GM19438 (cell line): ENCODE measurements around the gene C15orf39.
"Not testable (repeated sequence)": the region's sequence is repeated elsewhere in the genome, so short reads cannot be mapped to it uniquely, and the experiment has no call there.

ENCODE experiments used
- ATAC-seq: cut with Tn5 transposase; IDR thresholded peaks from one replicate; pipeline ENCODE4 v1.9.1; 2021; ENCODE audit warnings: low read depth; ENCODE audit not compliant: unreplicated experiment

C15orf39 gene

DNA sequence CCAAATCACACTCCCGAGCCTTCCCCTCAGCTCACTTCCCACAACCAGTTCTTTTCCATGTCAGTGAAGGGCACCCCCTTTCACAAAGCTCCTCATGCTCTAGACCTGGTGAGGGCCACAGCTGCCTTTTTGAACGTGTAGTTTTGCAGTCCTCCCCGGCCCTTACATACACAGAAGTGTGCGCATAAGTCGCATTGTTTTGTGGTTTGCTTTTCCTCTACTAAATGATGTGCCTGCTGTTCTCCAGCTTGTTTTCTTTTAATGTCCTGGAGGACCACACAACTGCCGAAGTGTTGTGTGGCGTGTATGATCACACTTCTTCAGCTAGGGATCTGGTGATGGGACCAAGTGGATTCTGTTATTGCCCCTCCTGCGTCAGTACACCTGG lies 7.6 kb downstream of the C15orf39 start:
- ATAC-seq, result no peak

GRCh38 chr15:75210811-75211230 lies 9.1 kb downstream of the C15orf39 start:
- no peak for ATAC-seq

DNA sequence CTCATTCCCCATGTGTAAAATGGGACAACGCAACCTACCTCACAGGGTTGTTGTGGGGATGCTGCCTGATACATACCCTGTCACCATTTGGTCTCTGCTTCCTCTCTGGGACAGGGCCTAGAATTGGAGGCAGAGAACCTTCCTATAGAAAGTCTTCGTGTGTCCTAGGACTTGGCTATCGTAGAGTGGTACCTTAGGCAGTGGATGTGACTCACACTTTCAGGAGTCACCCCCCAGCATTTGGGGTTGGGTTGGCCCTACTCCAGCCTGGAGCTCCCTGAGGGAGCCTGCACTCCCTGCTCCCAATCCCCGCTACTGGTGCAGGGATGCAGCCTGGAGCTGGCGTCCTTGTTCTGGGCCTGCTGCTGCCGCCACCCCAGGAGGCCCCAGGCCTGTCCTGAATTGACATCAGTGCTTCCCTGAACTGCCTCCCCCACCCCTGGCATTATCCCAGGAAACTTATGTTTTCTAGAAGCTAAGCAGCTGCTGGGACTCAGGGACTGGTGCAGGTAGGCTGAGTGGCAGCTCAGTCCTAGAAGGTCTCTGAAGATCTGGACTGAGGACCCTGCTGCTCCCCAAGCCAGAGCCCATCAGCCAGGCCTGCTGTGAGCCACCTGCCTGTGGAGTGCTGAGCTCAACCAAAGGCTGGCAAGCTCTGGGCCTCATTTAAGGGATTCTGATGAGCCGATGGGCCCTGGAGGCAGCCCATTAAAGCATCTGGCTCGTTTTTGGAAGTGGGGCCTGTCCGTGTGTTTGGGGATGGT lies 9.9 kb downstream of the C15orf39 start:
- no peak for ATAC-seq

- ATAC-seq, result no peak
These were observed 10.6 kb downstream of the C15orf39 start for GRCh38 chr15:75212200-75212858.

GRCh38 chr15:75213212-75213767 lies 11.6 kb downstream of the C15orf39 start:
- no peak for ATAC-seq

DNA sequence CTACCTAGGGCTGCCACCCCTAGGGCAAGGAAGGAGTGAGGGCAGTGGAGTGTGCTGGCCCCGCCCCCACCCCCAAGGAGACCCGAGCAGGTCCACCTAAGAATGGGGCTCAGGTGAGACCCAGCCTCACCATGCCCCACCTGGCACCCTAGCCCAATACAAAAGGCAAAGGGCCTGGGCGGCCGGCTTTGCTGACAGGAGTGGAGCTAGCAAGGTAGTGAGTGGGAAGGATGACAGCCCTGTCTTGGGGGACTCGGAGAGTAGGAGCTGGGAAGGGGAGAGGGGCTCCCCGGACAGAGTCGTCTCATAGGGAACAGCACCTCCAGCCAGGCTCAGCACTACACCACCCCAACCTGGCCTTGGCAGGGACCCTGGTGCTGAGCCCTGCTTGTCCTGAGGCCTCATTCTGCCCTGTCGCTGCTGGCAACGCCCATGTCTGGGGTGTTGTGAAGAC lies 12.1 kb downstream of the C15orf39 start:
- ATAC-seq, result no peak

GRCh38 chr15:75214293-75215096 lies 12.8 kb downstream of the C15orf39 start:
- no peak for ATAC-seq

- no peak for ATAC-seq
These were observed 13.7 kb downstream of the C15orf39 start for GRCh38 chr15:75215107-75216004.

GRCh38 chr15:75217012-75217411 lies 15.3 kb downstream of the C15orf39 start:
- ATAC-seq, result no peak

DNA sequence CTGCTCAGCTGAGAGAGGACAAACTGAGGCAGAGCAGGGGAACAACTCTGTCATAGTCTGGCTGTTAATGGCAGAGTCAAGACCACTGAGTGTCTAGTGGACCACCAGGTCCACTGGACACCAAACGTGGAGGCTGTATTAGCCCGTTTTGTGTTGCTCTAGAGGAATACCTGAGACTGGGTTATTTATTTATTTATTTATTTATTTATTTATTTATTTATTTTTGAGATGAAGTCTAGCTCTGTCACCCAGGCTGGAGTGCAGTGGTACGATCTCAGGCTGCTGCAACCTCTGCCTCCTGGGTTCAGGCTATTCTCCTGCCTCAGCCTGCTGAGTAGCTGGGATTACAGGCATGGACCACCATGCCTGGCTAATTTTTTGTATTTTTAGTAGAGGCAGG lies 15.9 kb downstream of the C15orf39 start:
- ATAC-seq, result not testable (repeated sequence)

DNA sequence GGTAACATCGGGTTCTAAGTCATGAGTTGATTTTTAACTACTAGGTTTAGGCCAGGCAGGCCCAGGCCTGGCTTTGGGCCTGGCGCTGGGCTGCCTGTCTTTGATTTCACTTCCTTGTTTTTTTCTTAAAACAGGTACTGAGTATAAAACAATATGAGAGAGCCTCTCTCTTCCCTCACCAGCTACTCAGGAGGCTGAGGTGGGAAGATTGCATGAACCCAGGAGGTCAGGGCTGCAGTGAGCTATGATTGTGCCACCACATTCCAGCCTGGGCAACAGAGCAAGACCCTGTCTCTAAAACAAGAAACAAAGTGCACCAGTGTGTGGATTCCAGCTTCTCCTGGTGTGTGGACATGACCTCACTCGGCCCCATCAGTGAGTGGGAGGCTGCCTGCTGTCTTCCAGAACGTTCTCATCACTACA lies 17.8 kb downstream of the C15orf39 start:
- ATAC-seq, result not testable (repeated sequence)

DNA sequence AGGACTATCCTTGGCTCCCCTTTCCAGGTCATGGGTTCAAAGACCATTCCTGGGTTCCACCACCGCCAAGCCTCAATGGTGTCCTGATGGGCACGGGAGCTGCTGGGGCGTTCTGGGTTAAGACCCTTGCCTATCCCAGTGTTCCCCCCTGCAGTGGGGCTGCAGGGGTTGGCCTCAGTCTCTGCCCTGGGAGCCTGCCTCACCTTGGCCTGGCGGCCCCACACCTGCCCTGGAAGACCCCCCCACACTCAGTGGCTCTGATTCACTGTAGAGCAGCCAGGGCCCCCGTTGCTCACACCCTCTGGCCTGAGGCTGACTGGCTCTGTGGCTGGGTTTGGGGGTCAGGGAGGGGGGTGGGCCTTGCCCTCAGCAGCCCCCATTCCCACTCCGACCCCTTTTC lies 22.0 kb downstream of the C15orf39 start:
- no peak for ATAC-seq

GRCh38 chr15:75224281-75224680 lies 22.6 kb downstream of the C15orf39 start:
- ATAC-seq, result no peak

DNA sequence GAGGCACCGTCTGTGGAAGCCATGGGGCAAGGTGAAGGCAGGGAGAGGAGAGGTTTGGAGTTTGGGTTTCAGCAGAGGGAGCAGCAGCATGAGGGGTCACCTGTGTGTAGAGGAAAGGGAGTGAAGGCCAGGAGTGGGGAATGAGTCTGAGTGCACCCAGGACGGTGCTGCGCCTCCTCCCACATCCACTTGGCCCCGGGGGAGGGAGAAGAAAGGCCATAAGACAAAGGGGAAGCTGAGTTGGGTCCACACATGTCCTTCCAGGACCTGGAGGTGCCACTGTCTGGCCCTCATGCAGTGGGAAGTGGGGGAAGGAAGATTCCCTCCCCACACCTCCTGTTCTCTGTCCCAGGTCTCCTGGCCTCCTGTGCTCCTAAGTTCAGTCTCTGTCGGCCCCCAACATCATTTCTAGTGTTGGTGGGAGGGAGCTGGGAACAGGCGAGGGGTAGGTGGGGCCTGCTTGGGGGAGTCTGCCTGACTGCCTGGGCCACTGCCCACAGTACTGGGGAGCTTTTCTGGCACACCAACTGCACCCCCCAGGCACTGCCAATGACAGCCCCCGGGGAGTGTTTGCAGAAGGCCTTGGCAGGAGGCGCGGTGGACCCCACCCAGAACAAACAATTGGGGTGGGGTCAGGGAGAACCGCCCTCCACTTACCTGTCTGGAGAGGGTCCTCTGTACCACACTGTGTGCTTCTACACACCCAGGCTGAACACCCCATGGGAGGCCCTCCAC lies 23.6 kb downstream of the C15orf39 start:
- ATAC-seq, result not testable (repeated sequence)

DNA sequence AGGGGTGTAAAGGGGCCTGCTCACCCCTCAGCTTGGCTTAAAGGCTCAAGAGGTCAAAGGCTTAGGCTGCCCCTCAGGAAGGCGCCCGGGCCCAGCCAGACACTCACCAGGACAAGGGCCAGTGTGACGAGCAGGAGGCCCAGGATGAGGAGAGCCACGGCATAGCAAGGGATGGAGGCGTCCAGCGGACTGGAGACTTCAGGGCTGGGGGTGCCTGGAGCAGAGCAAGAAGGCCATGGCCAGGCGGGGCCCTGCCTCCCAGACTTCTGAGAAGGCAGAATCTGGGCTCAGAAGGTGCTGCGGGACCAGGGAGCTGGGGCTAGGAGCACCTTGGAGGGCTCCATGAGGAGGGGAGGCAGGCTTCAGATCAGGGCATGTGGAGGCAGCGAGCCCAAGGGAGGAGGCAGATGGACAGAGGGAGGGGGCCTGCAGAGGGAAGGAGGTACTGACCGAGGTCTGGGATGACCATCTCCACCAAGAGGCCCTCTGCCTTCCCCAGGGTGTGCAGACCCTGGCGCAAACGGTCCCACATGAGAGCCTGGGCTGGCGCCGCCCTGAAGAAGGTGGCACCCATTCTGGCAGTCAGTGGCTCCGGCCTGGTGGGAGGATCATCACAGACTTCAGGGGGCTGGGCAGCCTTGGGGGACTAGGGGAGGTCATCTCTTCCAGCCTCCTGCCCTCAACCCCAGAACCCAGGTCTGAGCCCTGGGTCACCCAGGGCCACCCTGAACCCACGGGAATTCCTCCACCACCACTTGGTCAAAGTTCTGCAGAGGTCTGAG lies 24.5 kb downstream of the C15orf39 start:
- ATAC-seq, result no peak

GRCh38 chr15:75227112-75227511 lies 25.4 kb downstream of the C15orf39 start:
- ATAC-seq, result not testable (repeated sequence)

DNA sequence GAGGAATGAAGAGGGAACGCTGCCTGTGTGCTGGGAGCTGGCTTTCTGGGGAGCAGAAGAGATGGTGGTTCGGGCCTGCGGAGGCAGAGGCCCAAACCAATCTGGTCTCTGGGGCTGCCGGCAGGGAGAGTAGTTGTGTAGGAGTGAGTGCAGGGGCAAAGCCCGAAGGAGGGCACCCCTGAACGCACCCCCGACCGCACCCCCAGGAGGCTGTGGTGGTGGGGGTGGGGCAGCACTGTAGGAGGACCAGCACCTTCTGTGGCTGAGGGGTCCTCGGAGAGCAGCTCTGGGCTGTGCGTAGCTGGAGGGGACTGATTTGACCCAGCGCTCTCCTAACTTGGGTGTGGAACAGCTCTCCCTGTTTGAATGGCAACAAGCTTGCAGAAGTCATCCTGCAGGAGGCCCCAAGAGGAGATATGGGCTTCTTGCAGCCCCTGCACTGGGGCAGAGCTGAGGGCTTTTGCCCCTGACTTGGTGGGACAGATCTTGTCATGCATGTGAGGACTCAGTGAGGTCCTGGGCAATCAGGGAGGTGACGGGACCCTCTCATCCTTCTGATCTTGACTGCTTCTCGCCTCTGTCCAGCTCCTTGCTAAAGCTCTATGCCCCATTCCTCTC lies 26.1 kb downstream of the C15orf39 start:
- no peak for ATAC-seq

DNA sequence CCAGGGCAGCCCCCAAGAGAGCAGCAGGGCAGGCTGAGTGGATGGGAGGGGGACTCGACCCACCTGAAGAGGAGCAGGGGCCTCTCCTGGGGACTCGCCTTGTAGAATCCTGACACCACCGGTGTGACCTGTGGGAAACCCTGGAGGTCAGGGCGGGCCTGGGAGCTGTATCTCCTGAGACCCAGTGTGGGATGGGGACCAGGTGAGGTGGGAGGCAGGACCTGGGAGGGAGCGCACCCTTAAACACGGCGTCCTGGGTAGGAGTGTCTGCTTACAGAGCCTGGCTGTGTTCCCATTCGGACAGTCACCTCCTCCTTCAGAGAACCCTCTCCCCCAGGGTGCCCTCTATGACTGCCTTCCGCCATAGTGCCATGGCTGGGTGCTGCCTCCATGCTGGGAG lies 27.1 kb downstream of the C15orf39 start:
- no peak for ATAC-seq
